ENCODE results near the gene NR3C2.

NR3C2 gene

GRCh38 chr4:148184922-148185321 is 257.3 kb downstream of the NR3C2 start:
- TF ChIP-seq CTCF (IDR thresholded peaks at IDR 0.05; ENCODE audit: extremely low read depth, missing control alignments) = no peak
- no peak for DNase-seq (ENCODE audit: low spot score)

- no peak for TF ChIP-seq CTCF (IDR thresholded peaks at IDR 0.05; ENCODE audit: extremely low read depth, missing control alignments)
- no peak for DNase-seq (ENCODE audit: low spot score)
Measured at GRCh38 chr4:148182230-148182911, 259.8 kb downstream of the NR3C2 start.

- no peak for TF ChIP-seq CTCF (IDR thresholded peaks at IDR 0.05; ENCODE audit: extremely low read depth, missing control alignments)
- no peak for DNase-seq (ENCODE audit: low spot score)
Measured at GRCh38 chr4:148173397-148174017, 268.7 kb downstream of the NR3C2 start.

- no peak for DNase-seq (ENCODE audit: low spot score)
- TF ChIP-seq CTCF (IDR thresholded peaks at IDR 0.05; ENCODE audit: extremely low read depth, missing control alignments) = no peak
Measured at GRCh38 chr4:148171596-148171995, 270.6 kb downstream of the NR3C2 start.

GRCh38 chr4:148170408-148171365 is 271.5 kb downstream of the NR3C2 start:
- TF ChIP-seq CTCF (IDR thresholded peaks at IDR 0.05; ENCODE audit: extremely low read depth, missing control alignments) = no peak

GRCh38 chr4:148166132-148166591 is 276.1 kb downstream of the NR3C2 start:
- no peak for DNase-seq (ENCODE audit: low spot score)
- no peak for TF ChIP-seq CTCF (IDR thresholded peaks at IDR 0.05; ENCODE audit: extremely low read depth, missing control alignments)

More at GRCh38 chr4:148170408-148171365, 271.5 kb downstream of the NR3C2 start:
- DNase-seq (ENCODE audit: low spot score) = no peak
